OCI-LY1 (cell line): ENCODE measurements around the gene TMEM79.

Source experiments
- EZH2 ChIP-seq: fragments of 200-600 bp; sonication (generic), shearing (Covaris generic); IDR thresholded peaks from 2 replicates; pipeline ENCODE4 v1.8.0; 2017; ENCODE audit warnings: borderline replicate concordance, mixed run types, mild to moderate bottlenecking, antibody characterized with exemption, low read length, moderate library complexity, mixed read lengths
- TF ChIP-seq, protein P1 (sequence below): fragments of 200-600 bp; sonication (generic), shearing (Covaris generic); IDR thresholded peaks from 2 replicates; pipeline ENCODE4 v1.5.1; 2017; ENCODE audit warnings: mild to moderate bottlenecking, antibody characterized with exemption, low read length, moderate library complexity, mixed read lengths

DNA sequence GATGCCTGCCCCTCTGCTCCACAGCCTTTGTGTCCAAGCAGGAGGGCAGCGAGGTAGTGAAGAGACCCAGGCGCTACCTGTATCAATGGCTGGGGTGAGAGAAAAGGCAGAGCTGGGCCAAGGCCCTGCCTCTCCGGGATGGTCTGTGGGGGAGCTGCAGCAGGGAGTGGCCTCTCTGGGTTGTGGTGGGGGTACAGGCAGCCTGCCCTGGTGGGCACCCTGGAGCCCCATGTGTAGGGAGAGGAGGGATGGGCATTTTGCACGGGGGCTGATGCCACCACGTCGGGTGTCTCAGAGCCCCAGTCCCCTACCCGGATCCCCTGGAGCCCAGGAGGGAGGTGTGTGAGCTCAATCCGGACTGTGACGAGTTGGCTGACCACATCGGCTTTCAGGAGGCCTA lies 41.4 kb upstream of the TMEM79 start:
- TF ChIP-seq, protein P1, sequence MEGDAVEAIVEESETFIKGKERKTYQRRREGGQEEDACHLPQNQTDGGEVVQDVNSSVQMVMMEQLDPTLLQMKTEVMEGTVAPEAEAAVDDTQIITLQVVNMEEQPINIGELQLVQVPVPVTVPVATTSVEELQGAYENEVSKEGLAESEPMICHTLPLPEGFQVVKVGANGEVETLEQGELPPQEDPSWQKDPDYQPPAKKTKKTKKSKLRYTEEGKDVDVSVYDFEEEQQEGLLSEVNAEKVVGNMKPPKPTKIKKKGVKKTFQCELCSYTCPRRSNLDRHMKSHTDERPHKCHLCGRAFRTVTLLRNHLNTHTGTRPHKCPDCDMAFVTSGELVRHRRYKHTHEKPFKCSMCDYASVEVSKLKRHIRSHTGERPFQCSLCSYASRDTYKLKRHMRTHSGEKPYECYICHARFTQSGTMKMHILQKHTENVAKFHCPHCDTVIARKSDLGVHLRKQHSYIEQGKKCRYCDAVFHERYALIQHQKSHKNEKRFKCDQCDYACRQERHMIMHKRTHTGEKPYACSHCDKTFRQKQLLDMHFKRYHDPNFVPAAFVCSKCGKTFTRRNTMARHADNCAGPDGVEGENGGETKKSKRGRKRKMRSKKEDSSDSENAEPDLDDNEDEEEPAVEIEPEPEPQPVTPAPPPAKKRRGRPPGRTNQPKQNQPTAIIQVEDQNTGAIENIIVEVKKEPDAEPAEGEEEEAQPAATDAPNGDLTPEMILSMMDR: no peak
- no peak for TF ChIP-seq EZH2
